K562 (cell line): ENCODE results near the gene CCDC85C. TPM values are rescaled to one million over a fixed set of nuclear protein-coding genes. Genes with fewer than 3 reads are reported as not detected.
A peak's percentile ranks its signal among the peaks of the same experiment; 100 is the strongest.

ENCODE experiments used
- BMI1 ChIP-seq: fragments of 150-350 bp; IDR thresholded peaks from 2 replicates; pipeline ENCODE4 v1.6.1; 2014; ENCODE audit warnings: low read length
- CBX5 ChIP-seq: IDR thresholded peaks from 2 replicates; pipeline ENCODE4 v1.6.1; 2014; ENCODE audit warnings: low read depth, borderline replicate concordance
- DACH1 ChIP-seq: fragments of 450-650 bp; IDR thresholded peaks from 2 replicates; pipeline ENCODE4 v1.6.1; 2018; ENCODE audit not compliant: partially characterized antibody
- HNRNPUL1 ChIP-seq: fragments of 200-400 bp; formaldehyde crosslinking; IDR thresholded peaks from 2 replicates; pipeline ENCODE4 v1.6.1; 2017; ENCODE audit warnings: low read length
- NCOA4 ChIP-seq: fragments of 450-650 bp; IDR thresholded peaks from 2 replicates; pipeline ENCODE4 v1.6.1; 2018; ENCODE audit warnings: mild to moderate bottlenecking; ENCODE audit not compliant: partially characterized antibody
- NR2C2 ChIP-seq, 2 experiments: fragments of 200-800 bp in 1 of 2; sonication (Bioruptor generic) in 1 of 2; sonication (generic) in 1 of 2; formaldehyde crosslinking in 1 of 2; IDR thresholded peaks; 2 replicates each; pipeline versions ENCODE4 v1.6.1 to v1.8.0; 2016 to 2022; ENCODE audit warnings: mild to moderate bottlenecking in 1 of 2, missing compliant biosample characterization in 1 of 2, missing genetic modification characterization in 1 of 2, missing genetic modification reagents in 1 of 2
- PRPF4 ChIP-seq: fragments of 200-400 bp; formaldehyde crosslinking; IDR thresholded peaks from one replicate; pipeline ENCODE4 v1.6.1; 2017; ENCODE audit warnings: low read length, low read depth, mild to moderate bottlenecking; ENCODE audit not compliant: insufficient read depth, poor library complexity, severe bottlenecking
- SMC3 ChIP-seq: conservative IDR thresholded peaks from 2 replicates; pipeline ENCODE4 v1.6.1; 2011; ENCODE audit warnings: low read depth, low read length, improper control_type of control experiment; ENCODE audit not compliant: insufficient read depth
- SP1 ChIP-seq: sonication (generic); formaldehyde crosslinking; IDR thresholded peaks from 2 replicates; pipeline ENCODE4 v1.8.1; 2022; ENCODE audit warnings: mild to moderate bottlenecking, missing genetic modification reagents
- ZNF57 ChIP-seq: fragments of 450-650 bp; formaldehyde crosslinking; IDR thresholded peaks from 2 replicates; pipeline ENCODE4 v1.4.0; 2020; ENCODE audit warnings: mild to moderate bottlenecking, moderate library complexity
- ZNF778 ChIP-seq: fragments of 450-650 bp; formaldehyde crosslinking; IDR thresholded peaks from 2 replicates; pipeline ENCODE4 v1.4.0; 2020; ENCODE audit warnings: mild to moderate bottlenecking, moderate library complexity
- polyA plus RNA-seq, 8 experiments: library from polyadenylated mRNA; depleted of rRNA in 4 of 8; stranded (reverse) in 5 of 8; unstranded in 3 of 8; fragments of >200 nt; fragmentation: Nextera tagmentation in 2 of 8; fragmentation: Illumina TruSeq in 1 of 8; extraction: Ambion mirVana in 2 of 8; extraction: Trizol in 1 of 8; gene quantifications; 2 replicates each; pipeline versions ENCODE4 v1.2.1 to v1.2.3, GENCODE V29; 2011 to 2014; ENCODE audit warnings: inconsistent platforms in 1 of 8, missing spikeins in 1 of 8
- total RNA-seq, 7 experiments: library from RNA; depleted of rRNA in 6 of 7; stranded (reverse); fragments of >200 nt in 6 of 7; fragmentation: Illumina TruSeq in 2 of 7; extraction: Trizol in 2 of 7; gene quantifications; 2 replicates each; pipeline versions ENCODE4 v1.2.1 to v1.2.3, GENCODE V29; 2011 to 2021; ENCODE audit warnings: low replicate concordance in 1 of 7
- TF ChIP-seq, protein P1 (sequence below): sonication (generic); formaldehyde crosslinking; IDR thresholded peaks from 2 replicates; pipeline ENCODE4 v1.8.0; 2022; ENCODE audit warnings: mild to moderate bottlenecking, missing genetic modification reagents
- TF ChIP-seq, protein P2 (sequence below): fragments of 450-650 bp; IDR thresholded peaks from 2 replicates; pipeline ENCODE4 v1.6.1; 2017; ENCODE audit warnings: antibody characterized with exemption
- TF ChIP-seq, protein P3 (sequence below): fragments of 250-450 bp; sonication (Bioruptor Pico); IDR thresholded peaks from 2 replicates; pipeline ENCODE4 v1.8.0; 2021; ENCODE audit warnings: moderate library complexity, mild to moderate bottlenecking, inconsistent platforms
- TF ChIP-seq, protein P4 (sequence below), 2 experiments: fragments of 450-650 bp; formaldehyde crosslinking in 1 of 2; IDR thresholded peaks; 2 replicates each; pipeline versions ENCODE4 v1.4.0 to v1.6.1; 2014 to 2020; ENCODE audit warnings: mild to moderate bottlenecking in 2 of 2, borderline replicate concordance in 1 of 2, low read depth in 1 of 2

Gene CCDC85C
- total and polyA plus RNA-seq, 9 of the 15 experiments (the other 6 are each of a cell fraction or from before 2014, with no cell fraction given) = 0.18 to 22.0 (median 6.3) TPM

DNA sequence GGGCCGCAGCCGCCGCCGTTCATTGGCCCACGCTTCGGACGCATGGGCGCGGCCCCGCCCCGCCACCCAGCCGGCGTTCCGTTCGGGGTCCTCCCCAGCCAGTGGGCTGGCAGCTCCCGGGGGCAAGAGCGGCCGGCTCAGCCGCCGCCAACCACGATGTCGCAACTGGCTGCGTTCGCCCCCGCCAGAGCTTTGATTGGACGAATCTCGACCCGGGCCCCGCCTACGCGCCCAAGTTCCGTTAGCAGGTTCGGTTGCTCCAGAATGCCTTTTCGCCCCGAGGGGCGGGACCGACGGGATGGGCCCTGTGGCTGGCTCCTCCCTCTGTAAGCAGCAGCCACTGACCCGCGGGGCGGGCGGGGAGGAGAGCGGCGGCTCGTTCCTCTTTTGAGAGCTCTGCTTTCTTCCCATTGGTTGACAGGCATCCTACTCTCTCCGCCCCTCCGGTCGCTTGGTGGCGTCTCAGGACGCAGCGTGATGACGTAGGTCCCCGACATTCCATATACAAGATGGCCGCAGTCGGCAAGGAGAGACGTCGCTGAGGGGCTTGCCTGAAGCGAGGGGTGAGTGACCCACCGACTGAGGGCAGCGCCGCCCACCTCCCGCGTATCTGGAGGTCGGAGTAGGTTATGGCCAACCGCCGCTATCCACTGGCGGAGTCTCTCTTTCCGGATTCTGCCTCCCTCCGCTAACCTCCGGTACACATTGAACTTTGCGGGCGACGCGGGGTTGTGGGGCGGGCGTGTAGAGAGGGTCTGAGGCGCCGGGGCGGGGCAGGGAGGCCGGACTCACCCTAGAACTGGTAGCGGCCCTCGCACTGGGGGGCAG lies 122.9 kb downstream of the CCDC85C start, which contains the start of gene CCNK (continued):
- no peak for TF ChIP-seq HNRNPUL1
- TF ChIP-seq, protein P1, sequence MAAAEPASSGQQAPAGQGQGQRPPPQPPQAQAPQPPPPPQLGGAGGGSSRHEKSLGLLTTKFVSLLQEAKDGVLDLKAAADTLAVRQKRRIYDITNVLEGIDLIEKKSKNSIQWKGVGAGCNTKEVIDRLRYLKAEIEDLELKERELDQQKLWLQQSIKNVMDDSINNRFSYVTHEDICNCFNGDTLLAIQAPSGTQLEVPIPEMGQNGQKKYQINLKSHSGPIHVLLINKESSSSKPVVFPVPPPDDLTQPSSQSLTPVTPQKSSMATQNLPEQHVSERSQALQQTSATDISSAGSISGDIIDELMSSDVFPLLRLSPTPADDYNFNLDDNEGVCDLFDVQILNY (CRISPR knock-in tag) = no peak
- no peak for TF ChIP-seq SMC3
- TF ChIP-seq ZNF57 = no peak
- TF ChIP-seq CBX5 = no peak
- TF ChIP-seq PRPF4 = no peak
- TF ChIP-seq, protein P2, sequence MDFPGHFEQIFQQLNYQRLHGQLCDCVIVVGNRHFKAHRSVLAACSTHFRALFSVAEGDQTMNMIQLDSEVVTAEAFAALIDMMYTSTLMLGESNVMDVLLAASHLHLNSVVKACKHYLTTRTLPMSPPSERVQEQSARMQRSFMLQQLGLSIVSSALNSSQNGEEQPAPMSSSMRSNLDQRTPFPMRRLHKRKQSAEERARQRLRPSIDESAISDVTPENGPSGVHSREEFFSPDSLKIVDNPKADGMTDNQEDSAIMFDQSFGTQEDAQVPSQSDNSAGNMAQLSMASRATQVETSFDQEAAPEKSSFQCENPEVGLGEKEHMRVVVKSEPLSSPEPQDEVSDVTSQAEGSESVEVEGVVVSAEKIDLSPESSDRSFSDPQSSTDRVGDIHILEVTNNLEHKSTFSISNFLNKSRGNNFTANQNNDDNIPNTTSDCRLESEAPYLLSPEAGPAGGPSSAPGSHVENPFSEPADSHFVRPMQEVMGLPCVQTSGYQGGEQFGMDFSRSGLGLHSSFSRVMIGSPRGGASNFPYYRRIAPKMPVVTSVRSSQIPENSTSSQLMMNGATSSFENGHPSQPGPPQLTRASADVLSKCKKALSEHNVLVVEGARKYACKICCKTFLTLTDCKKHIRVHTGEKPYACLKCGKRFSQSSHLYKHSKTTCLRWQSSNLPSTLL = no peak
- TF ChIP-seq SP1 = peak; percentile 90
- no peak for TF ChIP-seq NR2C2 (CRISPR knock-in tag; IDR thresholded peaks at IDR 0.05)
- peak; percentile 85 for TF ChIP-seq NR2C2 (tag; IDR thresholded peaks at IDR 0.05)
- TF ChIP-seq, protein P3, sequence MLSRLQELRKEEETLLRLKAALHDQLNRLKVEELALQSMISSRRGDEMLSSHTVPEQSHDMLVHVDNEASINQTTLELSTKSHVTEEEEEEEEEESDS (CRISPR knock-in tag) = no peak
- no peak for TF ChIP-seq BMI1
- TF ChIP-seq ZNF778 (CRISPR knock-in tag) = no peak
- no peak for TF ChIP-seq NCOA4
- TF ChIP-seq, protein P4, sequence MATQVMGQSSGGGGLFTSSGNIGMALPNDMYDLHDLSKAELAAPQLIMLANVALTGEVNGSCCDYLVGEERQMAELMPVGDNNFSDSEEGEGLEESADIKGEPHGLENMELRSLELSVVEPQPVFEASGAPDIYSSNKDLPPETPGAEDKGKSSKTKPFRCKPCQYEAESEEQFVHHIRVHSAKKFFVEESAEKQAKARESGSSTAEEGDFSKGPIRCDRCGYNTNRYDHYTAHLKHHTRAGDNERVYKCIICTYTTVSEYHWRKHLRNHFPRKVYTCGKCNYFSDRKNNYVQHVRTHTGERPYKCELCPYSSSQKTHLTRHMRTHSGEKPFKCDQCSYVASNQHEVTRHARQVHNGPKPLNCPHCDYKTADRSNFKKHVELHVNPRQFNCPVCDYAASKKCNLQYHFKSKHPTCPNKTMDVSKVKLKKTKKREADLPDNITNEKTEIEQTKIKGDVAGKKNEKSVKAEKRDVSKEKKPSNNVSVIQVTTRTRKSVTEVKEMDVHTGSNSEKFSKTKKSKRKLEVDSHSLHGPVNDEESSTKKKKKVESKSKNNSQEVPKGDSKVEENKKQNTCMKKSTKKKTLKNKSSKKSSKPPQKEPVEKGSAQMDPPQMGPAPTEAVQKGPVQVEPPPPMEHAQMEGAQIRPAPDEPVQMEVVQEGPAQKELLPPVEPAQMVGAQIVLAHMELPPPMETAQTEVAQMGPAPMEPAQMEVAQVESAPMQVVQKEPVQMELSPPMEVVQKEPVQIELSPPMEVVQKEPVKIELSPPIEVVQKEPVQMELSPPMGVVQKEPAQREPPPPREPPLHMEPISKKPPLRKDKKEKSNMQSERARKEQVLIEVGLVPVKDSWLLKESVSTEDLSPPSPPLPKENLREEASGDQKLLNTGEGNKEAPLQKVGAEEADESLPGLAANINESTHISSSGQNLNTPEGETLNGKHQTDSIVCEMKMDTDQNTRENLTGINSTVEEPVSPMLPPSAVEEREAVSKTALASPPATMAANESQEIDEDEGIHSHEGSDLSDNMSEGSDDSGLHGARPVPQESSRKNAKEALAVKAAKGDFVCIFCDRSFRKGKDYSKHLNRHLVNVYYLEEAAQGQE (IDR thresholded peaks at IDR 0.05; ENCODE audit: borderline replicate concordance) = no peak
- TF ChIP-seq, protein P4 (CRISPR knock-in tag; IDR thresholded peaks at IDR 0.05; ENCODE audit: low read depth) = no peak
- no peak for TF ChIP-seq DACH1
